Spleen (tissue), 7 donors: ENCODE data around the gene MGST2.

Experiments used
- CTCF ChIP-seq, 11 experiments: fragments of 200-600 bp in 7 of 11; fragments of 450-650 bp in 4 of 11; sonication (generic) in 4 of 11; IDR thresholded peaks in 8 of 11; conservative IDR thresholded peaks in 3 of 11; 1 replicate in 7 of 11; 2 replicates in 4 of 11; pipeline versions ENCODE4 v1.4.0 to v1.8.0; 2016 to 2021; ENCODE audit warnings: antibody characterized with exemption in 11 of 11, inconsistent platforms in 4 of 11, mild to moderate bottlenecking in 1 of 11
- POLR2A ChIP-seq, 3 donors: fragments of 450-650 bp; IDR thresholded peaks; one replicate each; pipeline ENCODE4 v1.5.1; 2017; ENCODE audit warnings: antibody characterized with exemption in 3 of 3, mild to moderate bottlenecking in 1 of 3
- POLR2AphosphoS5 ChIP-seq, 3 donors: sonication (generic); formaldehyde crosslinking; IDR thresholded peaks; one replicate each; pipeline ENCODE4 v1.5.1; 2017; ENCODE audit warnings: antibody characterized with exemption in 3 of 3
- donor health status: DM: no; HTN: no; CAD: no; lungs with moderate emphysema.
- donor health status: DM: no; HTN: no; CAD: no.
- donor health status: DM: no; HTN: no; CAD: no.

GRCh38 chr4:139718833-139719232 lies 53.2 kb downstream of the MGST2 start:
- TF ChIP-seq CTCF (IDR thresholded peaks at IDR 0.05 in 8 of 11, conservative IDR thresholded peaks at IDR 0.05 in 3 of 11) (no peak), POLR2AphosphoS5 (IDR thresholded peaks at IDR 0.05) (no peak), POLR2A (IDR thresholded peaks at IDR 0.05) (no peak)
